GM21825 (cell line): ENCODE results near the gene UBR2.
"Not testable (repeated sequence)": the region's sequence is repeated elsewhere in the genome, so short reads cannot be mapped to it uniquely, and the experiment has no call there.

ENCODE experiments used
- ATAC-seq: cut with Tn5 transposase; IDR thresholded peaks from one replicate; pipeline ENCODE4 v1.9.1; 2021; ENCODE audit warnings: mild to moderate bottlenecking, moderate library complexity; ENCODE audit not compliant: unreplicated experiment

Gene UBR2

GRCh38 chr6:42690151-42690702 is 126.4 kb downstream of the UBR2 start:
- no peak for ATAC-seq

- ATAC-seq: no peak
These were observed 127.0 kb downstream of the UBR2 start for GRCh38 chr6:42690872-42691271.

- ATAC-seq: no peak
These were observed 128.5 kb downstream of the UBR2 start for GRCh38 chr6:42692137-42692911.

- no peak for ATAC-seq
These were observed 130.0 kb downstream of the UBR2 start for GRCh38 chr6:42693725-42694323.

GRCh38 chr6:42694586-42694985 is 130.8 kb downstream of the UBR2 start:
- ATAC-seq: no peak

- no peak for ATAC-seq
These were observed 132.9 kb downstream of the UBR2 start for GRCh38 chr6:42696526-42697267.

- ATAC-seq: no peak
These were observed 133.4 kb downstream of the UBR2 start for GRCh38 chr6:42697268-42697655.

GRCh38 chr6:42698217-42698616 is 134.4 kb downstream of the UBR2 start:
- no peak for ATAC-seq

- no peak for ATAC-seq
These were observed 138.4 kb downstream of the UBR2 start for GRCh38 chr6:42702200-42702599.

GRCh38 chr6:42702786-42703185 is 139.0 kb downstream of the UBR2 start:
- not testable (repeated sequence) for ATAC-seq

GRCh38 chr6:42704251-42704936 is 140.6 kb downstream of the UBR2 start:
- no peak for ATAC-seq

GRCh38 chr6:42704937-42705374 is 141.1 kb downstream of the UBR2 start:
- no peak for ATAC-seq

GRCh38 chr6:42707595-42707994 is 143.8 kb downstream of the UBR2 start:
- ATAC-seq: no peak

- ATAC-seq: no peak
These were observed 144.3 kb downstream of the UBR2 start for GRCh38 chr6:42708096-42708495.

- no peak for ATAC-seq
These were observed 146.0 kb downstream of the UBR2 start for GRCh38 chr6:42709871-42710270.

GRCh38 chr6:42710316-42710715 is 146.5 kb downstream of the UBR2 start:
- no peak for ATAC-seq

GRCh38 chr6:42711930-42712329 is 148.1 kb downstream of the UBR2 start:
- no peak for ATAC-seq

GRCh38 chr6:42714098-42714761 is 150.4 kb downstream of the UBR2 start:
- ATAC-seq: no peak

GRCh38 chr6:42715871-42716270 is 152.0 kb downstream of the UBR2 start:
- ATAC-seq: no peak

- ATAC-seq: no peak
These were observed 156.9 kb downstream of the UBR2 start for GRCh38 chr6:42720739-42721138.
